Left ventricle myocardium inferior (tissue), 1 donor: ENCODE data around the gene CNPPD1. TPM values are rescaled to one million over a fixed set of nuclear protein-coding genes. Genes with fewer than 3 reads are reported as not detected.

Source experiments
- DNase-seq: peaks from one replicate; pipeline ENCODE4 v3.0.0-alpha.2; 2020
- H3K27ac ChIP-seq: fragments of 200-600 bp; replicated peaks from 2 replicates; pipeline ENCODE4 v1.8.0; 2021
- H3K27me3 ChIP-seq: fragments of 200-600 bp; 2 replicates; pipeline ENCODE4 v1.8.0; 2021; ENCODE audit warnings: low read depth
- H3K36me3 ChIP-seq: fragments of 200-600 bp; 2 replicates; pipeline ENCODE4 v1.8.0; 2021
- H3K4me1 ChIP-seq: fragments of 200-600 bp; 2 replicates; pipeline ENCODE4 v1.8.0; 2021
- H3K4me3 ChIP-seq: fragments of 200-600 bp; 2 replicates; pipeline ENCODE4 v1.8.0; 2021; ENCODE audit warnings: mild to moderate bottlenecking, moderate library complexity
- H3K9me3 ChIP-seq: fragments of 200-600 bp; replicated peaks from 2 replicates; pipeline ENCODE4 v1.8.0; 2021
- intact Hi-C: fragments of 100-400 bp; cut with micrococcal nuclease; formaldehyde crosslinking; loops from one replicate; pipeline ENCODE4 v1.11.0; 2022
- total RNA-seq: library from RNA; stranded (reverse); fragmentation: NEBNext Ultra II Directional; extraction: Animal tissue kit (Norgen Biotek cat#: 25700); gene quantifications from one replicate; pipeline ENCODE4 v1.2.1, GENCODE V29; 2021
- TF ChIP-seq, protein P1 (sequence below): fragments of 200-600 bp; IDR thresholded peaks from 2 replicates; pipeline ENCODE4 v1.8.0; 2021; ENCODE audit warnings: antibody characterized with exemption, mild to moderate bottlenecking, borderline replicate concordance
- donor health status: DM: no; HTN: yes; CAD: no; lungs with severe emphysema.

Gene CNPPD1
- total RNA-seq, 1 donor from 2014 or later, result 58.1 TPM

DNA sequence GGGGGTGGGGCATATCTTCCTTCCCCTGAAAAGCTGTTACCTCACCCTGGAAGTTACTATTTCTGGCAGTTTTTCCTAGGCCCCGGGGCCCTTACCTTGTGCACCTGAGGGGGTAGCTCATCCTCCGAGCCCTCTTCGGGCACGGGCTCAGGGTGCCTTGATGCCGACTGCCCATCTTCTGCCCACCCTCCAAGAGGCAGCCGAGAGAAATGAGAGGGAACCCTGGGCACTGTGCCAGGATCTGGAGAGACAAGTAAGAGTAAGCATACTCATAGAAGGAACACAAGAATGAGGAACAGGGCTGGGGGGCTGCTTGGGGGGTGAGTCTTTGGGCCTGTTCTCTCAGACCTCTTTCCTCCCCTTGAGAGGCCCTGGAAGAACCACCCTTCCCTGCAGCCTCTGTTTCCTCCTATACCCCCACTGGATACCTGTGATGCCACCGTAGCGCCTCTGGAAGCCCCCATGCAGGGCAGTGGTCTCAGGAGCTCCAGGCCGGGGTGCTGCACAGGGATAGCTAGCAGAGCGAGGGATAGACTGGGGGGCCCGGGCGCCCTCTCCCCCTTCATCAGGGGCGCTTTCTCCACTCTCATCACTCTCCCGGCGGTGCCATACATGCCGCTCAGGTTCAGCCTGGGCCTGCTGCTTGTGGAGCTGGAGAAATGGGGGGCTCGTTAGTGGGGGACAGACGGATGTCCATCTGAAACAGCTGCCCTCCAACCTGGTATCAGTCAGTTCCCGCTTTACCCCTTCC, 44.1 kb upstream of the CNPPD1 start:
- no peaks in the 10 kb centered on the region for H3K9me3 ChIP-seq
- TF ChIP-seq, protein P1, sequence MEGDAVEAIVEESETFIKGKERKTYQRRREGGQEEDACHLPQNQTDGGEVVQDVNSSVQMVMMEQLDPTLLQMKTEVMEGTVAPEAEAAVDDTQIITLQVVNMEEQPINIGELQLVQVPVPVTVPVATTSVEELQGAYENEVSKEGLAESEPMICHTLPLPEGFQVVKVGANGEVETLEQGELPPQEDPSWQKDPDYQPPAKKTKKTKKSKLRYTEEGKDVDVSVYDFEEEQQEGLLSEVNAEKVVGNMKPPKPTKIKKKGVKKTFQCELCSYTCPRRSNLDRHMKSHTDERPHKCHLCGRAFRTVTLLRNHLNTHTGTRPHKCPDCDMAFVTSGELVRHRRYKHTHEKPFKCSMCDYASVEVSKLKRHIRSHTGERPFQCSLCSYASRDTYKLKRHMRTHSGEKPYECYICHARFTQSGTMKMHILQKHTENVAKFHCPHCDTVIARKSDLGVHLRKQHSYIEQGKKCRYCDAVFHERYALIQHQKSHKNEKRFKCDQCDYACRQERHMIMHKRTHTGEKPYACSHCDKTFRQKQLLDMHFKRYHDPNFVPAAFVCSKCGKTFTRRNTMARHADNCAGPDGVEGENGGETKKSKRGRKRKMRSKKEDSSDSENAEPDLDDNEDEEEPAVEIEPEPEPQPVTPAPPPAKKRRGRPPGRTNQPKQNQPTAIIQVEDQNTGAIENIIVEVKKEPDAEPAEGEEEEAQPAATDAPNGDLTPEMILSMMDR, result no peak
- no peaks in the 10 kb centered on the region for H3K27me3 ChIP-seq
- no peak overlapping the region for H3K4me3 ChIP-seq
- intact Hi-C loops, result loop anchor here (10.0 kb wide), 1 partner anchor 56 kb away; the partner anchor contains the start of gene NHEJ1
- peaks cover 67% of the 10 kb centered on the region for H3K36me3 ChIP-seq
- peaks cover 40% of the 10 kb centered on the region for H3K4me1 ChIP-seq
- DNase-seq, result no peak
- no peak overlapping the region for H3K27ac ChIP-seq

DNA sequence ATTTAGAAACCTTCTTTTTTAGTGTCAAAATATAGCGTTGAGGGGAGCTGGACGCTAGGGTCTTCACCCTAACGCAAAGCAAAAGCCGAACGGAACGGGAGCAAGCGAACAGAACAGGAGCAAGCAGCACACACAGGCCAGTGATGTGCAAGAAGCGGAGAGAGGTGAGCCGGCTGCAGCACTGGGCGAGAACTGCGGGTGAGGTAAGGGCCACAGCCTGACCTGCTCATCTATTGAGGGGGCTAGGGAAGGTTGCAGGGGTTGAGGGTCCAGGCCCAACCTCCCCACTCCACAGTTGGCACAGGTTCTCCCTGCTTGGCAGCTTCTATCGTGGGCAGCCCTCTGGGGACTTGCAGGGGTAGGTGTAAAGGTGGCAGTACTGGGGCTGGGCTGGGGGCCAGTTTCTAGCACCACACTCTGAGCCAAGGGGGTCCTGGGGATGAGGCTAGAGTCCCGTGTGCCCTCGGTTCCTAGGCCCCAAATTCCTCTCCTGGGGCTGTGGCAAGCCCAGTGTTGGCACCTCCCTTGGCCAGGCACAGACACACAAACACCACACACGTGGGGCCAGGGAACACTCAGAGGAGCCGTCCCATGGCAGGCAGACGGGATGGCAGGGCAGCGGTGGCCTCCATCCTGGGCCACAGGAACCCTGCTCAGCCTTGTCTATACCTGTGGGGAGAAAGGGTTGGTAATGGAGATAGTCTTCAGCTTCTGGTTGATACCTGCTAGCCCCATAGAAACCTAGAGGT, 43.2 kb upstream of the CNPPD1 start:
- Histone ChIP-seq H3K4me1 (peaks cover 40% of the 10 kb centered on the region), H3K36me3 (peaks cover 67% of the 10 kb centered on the region), H3K27ac (peak overlapping the region; percentile 98), H3K4me3 (peak overlapping the region; percentile 75), H3K9me3 (no peaks in the 10 kb centered on the region), H3K27me3 (no peaks in the 10 kb centered on the region)
- DNase-seq, result no peak
- intact Hi-C loops, result loop anchor here (10.0 kb wide), 1 partner anchor 55 kb away; the partner anchor contains the start of gene NHEJ1
- TF ChIP-seq, protein P1, result no peak

GRCh38 chr2:219218732-219219701, 42.3 kb upstream of the CNPPD1 start, which contains the start of gene ABCB6:
Gene ABCB6 (minus strand): TSS chr2:219218958. CDS start chr2:219218673, 285 bp downstream.
- no peaks in the 10 kb centered on the region for H3K27me3 ChIP-seq
- intact Hi-C loops, result no loop called here
- H3K4me3 ChIP-seq, result peak within 1 kb of the TSS; percentile 75
- peak; percentile 98 for DNase-seq
- peaks cover 40% of the 10 kb centered on the region for H3K4me1 ChIP-seq
- TF ChIP-seq, protein P1, result no peak
- H3K27ac ChIP-seq, result peak within 1 kb of the TSS; percentile 98
- no peaks in the 10 kb centered on the region for H3K9me3 ChIP-seq
- peaks cover 66% of the 10 kb centered on the region for H3K36me3 ChIP-seq

DNA sequence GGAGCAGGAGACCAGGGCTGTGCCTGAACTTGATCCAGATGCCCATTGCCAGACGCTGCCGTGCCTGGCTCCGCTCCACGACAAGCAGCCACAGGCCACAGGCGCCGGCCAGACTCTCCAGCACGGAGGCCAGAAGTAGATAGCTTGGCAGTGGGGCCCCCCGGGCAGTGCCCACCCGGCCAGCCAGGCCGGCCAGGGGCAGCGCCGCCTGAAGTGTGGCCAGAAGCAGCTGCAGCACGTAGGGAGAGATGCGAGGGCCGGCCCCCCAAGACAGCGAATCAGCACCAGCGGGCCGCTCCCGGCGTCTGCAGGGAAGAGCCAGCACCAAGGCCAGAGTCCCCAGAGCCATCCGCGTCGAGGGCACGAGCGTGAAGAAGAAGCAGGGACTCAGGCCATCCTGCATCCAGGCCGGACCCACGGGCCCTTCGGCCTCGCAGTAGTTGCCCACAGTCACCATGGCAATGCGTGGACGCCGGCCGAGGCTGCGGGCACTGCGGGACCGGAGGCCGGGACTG, 41.5 kb upstream of the CNPPD1 start:
- H3K27ac ChIP-seq, result peak overlapping the region; percentile 98
- no peaks in the 10 kb centered on the region for H3K27me3 ChIP-seq
- TF ChIP-seq, protein P1, result no peak
- intact Hi-C loops, result no loop called here
- DNase-seq, result peak; percentile 66
- no peaks in the 10 kb centered on the region for H3K9me3 ChIP-seq
- H3K4me3 ChIP-seq, result peak overlapping the region; percentile 75
- peaks cover 40% of the 10 kb centered on the region for H3K4me1 ChIP-seq
- peaks cover 66% of the 10 kb centered on the region for H3K36me3 ChIP-seq
